ENCODE data around the gene KRTAP24-1.
A peak's percentile ranks its signal among the peaks of the same experiment; 100 is the strongest.

Gene KRTAP24-1

DNA sequence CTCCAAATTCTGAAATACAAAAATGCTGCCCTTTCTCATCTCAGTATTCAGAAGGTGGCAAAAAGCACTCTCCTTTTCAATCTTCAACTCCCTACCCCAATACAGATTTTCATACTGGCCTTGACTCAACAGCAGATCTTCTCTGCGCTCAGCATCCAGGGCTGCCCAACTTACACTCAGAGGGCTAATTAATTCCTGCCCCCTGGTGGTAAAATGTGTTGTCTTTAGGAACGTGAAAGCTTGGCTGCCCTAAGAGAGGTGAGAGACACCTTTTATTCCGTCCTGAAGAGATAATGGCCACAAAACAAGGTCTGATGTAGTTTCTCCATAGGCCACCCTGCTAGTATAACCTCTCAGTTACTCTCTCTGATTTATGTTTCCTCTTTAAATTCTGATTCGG, 25.0 kb downstream of the KRTAP24-1 start:
- H3K4me3 ChIP-seq (replicated peaks in 1 of 2; ENCODE audit: low read depth in 2 of 2, low read length in 2 of 2) = no peak overlapping the region

DNA sequence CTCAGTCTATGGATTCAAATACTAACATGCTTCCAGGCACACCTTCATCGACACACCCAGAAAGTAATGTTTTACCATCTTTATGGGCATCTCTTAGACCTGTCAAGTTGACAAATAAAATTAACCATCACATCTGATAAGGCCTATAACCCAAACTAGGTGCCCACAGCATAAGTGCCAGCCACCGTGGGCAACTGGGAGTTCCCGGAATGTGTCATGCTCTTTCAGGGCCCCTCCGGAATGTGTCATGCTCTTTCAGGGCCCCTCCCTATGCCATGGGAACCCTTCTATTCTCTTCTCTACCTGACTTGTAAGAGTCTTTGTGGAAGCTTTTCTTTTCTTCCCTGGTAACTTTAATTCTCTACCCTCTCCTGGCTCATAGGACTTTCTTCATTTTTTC, 26.6 kb downstream of the KRTAP24-1 start:
- no peak for DNase-seq (ENCODE audit: low read depth in 2 of 2)
- H3K4me3 ChIP-seq (replicated peaks in 1 of 2; ENCODE audit: low read depth in 2 of 2, low read length in 2 of 2) = no peak overlapping the region
- TF ChIP-seq, protein P1, sequence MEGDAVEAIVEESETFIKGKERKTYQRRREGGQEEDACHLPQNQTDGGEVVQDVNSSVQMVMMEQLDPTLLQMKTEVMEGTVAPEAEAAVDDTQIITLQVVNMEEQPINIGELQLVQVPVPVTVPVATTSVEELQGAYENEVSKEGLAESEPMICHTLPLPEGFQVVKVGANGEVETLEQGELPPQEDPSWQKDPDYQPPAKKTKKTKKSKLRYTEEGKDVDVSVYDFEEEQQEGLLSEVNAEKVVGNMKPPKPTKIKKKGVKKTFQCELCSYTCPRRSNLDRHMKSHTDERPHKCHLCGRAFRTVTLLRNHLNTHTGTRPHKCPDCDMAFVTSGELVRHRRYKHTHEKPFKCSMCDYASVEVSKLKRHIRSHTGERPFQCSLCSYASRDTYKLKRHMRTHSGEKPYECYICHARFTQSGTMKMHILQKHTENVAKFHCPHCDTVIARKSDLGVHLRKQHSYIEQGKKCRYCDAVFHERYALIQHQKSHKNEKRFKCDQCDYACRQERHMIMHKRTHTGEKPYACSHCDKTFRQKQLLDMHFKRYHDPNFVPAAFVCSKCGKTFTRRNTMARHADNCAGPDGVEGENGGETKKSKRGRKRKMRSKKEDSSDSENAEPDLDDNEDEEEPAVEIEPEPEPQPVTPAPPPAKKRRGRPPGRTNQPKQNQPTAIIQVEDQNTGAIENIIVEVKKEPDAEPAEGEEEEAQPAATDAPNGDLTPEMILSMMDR (IDR thresholded peaks at IDR 0.05; ENCODE audit: low read depth, low read length) = no peak

More for the DNA sequence above, 25.0 kb downstream of the KRTAP24-1 start:
- DNase-seq (ENCODE audit: low read depth in 2 of 2) = peak; percentile 75 to 76
- TF ChIP-seq, protein P1 (IDR thresholded peaks at IDR 0.05; ENCODE audit: low read depth, low read length) = peak; percentile 44

DNA sequence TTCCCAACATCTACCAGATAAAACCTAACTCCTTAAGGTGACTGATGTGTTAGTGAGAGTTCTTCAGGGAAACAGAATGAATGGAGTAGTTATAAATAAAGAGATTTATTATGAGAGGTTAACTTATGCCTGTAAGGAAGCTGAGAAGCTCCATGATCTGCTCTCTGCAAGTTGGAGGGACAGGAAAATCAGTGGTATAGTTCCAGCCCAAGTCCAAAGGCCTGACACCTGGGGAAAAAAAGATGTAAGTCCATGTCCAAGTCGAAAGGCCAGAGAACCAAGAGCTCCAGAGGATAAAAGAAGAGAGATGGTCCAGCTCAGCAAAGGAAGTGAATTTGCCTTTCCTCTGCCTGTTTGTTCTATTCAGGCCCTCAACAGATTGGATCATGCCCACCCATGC, 27.1 kb downstream of the KRTAP24-1 start:
- DNase-seq (ENCODE audit: low read depth in 2 of 2) = no peak
- TF ChIP-seq, protein P1 (IDR thresholded peaks at IDR 0.05; ENCODE audit: low read depth, low read length) = no peak
- no peak overlapping the region for H3K4me3 ChIP-seq (replicated peaks in 1 of 2; ENCODE audit: low read depth in 2 of 2, low read length in 2 of 2)

DNA sequence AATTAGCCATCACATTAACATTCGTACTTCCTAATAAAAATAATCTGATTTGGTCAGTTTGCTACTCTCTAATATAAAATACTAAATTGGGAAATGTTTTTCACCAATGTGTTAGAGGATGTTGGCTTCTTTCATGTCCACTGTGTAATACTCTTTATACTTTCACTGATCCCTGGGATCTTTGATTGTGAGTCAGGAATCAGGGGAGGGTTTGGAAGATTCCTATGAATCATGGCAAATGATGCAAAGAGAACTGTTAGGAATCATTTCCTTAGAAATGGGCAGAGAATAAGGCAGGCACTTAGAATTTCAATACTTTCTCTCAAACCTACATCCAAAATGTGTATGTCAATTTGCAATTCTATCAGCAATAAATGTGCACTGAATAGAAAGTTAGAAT, 31.0 kb downstream of the KRTAP24-1 start:
- H3K4me3 ChIP-seq (replicated peaks in 1 of 2; ENCODE audit: low read depth in 2 of 2, low read length in 2 of 2) = no peak overlapping the region
- TF ChIP-seq, protein P1 (IDR thresholded peaks at IDR 0.05; ENCODE audit: low read depth, low read length) = no peak
- DNase-seq (ENCODE audit: low read depth in 2 of 2) = peak in 1 of 2 donors; percentile 17

DNA sequence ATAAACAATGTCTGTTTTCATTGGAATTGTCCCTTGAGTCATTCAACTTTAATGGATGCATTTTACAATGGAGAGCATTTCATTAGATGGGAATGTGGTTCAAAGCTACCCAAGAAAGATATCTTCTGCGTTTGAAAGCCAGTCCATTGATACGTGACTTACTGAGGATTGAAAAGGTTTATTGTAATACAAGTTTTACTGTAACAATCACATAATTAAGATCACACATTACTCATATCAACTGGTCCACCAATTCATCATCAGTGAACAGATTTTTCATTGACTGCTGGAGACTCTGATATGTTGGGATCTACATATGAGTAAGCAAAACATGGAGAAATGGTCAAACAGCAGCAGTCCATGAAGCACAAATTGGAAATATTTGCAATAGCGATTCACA, 32.8 kb downstream of the KRTAP24-1 start:
- TF ChIP-seq, protein P1 (IDR thresholded peaks at IDR 0.05; ENCODE audit: low read depth, low read length) = no peak
- no peak overlapping the region for H3K4me3 ChIP-seq (replicated peaks in 1 of 2; ENCODE audit: low read depth in 2 of 2, low read length in 2 of 2)
- DNase-seq (ENCODE audit: low read depth in 2 of 2) = no peak

DNA sequence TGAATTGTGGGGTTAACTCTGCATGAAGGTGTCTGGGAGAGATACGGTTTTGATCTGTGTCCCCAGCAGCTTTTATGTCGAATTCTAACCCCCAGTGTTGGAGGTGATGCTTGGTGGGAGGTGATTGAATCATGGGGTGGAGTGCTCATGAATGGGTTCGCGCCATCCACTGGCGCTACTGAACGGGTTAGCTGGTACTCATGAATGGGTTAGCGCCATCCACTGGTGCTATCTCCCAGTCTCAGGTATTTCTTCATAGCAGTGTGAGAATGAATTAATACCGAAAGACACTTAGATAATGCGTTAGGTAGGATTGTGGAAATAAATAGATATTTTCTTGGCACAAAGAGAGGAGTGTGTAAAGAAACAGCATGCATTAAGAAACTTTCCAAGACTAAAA, 33.9 kb downstream of the KRTAP24-1 start:
- TF ChIP-seq, protein P1 (IDR thresholded peaks at IDR 0.05; ENCODE audit: low read depth, low read length) = no peak
- H3K4me3 ChIP-seq (replicated peaks in 1 of 2; ENCODE audit: low read depth in 2 of 2, low read length in 2 of 2) = no peak overlapping the region
- no peak for DNase-seq (ENCODE audit: low read depth in 2 of 2)

DNA sequence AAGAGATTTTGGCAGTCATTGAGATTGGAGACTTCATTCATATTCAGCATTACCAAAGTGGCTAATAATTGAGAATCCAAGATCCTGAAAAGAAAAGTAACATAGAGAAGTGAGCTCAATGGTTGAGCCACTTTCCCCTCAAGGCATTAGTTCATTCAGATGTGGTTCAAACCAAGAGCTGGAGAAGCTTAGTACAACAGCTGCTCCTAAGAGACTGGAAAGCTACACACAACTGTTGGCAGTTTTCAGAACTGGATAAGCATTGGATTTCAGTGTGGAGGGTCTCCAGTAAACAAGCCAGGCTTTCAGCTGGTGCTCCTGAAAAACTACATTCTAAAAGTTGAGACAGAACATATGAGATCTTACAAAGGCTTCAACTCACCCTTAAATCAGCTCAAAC, 37.7 kb downstream of the KRTAP24-1 start:
- TF ChIP-seq, protein P1 (IDR thresholded peaks at IDR 0.05; ENCODE audit: low read depth, low read length) = no peak

More for the DNA sequence above, 37.7 kb downstream of the KRTAP24-1 start:
- no peak overlapping the region for H3K4me3 ChIP-seq (replicated peaks in 1 of 2; ENCODE audit: low read depth in 2 of 2, low read length in 2 of 2)
- no peak for DNase-seq (ENCODE audit: low read depth in 2 of 2)
